Measurements from ENCODE around the gene DGKZ.
"Not testable (repeated sequence)": the region's sequence is repeated elsewhere in the genome, so short reads cannot be mapped to it uniquely, and the experiment has no call there.

The DGKZ gene, protein sequence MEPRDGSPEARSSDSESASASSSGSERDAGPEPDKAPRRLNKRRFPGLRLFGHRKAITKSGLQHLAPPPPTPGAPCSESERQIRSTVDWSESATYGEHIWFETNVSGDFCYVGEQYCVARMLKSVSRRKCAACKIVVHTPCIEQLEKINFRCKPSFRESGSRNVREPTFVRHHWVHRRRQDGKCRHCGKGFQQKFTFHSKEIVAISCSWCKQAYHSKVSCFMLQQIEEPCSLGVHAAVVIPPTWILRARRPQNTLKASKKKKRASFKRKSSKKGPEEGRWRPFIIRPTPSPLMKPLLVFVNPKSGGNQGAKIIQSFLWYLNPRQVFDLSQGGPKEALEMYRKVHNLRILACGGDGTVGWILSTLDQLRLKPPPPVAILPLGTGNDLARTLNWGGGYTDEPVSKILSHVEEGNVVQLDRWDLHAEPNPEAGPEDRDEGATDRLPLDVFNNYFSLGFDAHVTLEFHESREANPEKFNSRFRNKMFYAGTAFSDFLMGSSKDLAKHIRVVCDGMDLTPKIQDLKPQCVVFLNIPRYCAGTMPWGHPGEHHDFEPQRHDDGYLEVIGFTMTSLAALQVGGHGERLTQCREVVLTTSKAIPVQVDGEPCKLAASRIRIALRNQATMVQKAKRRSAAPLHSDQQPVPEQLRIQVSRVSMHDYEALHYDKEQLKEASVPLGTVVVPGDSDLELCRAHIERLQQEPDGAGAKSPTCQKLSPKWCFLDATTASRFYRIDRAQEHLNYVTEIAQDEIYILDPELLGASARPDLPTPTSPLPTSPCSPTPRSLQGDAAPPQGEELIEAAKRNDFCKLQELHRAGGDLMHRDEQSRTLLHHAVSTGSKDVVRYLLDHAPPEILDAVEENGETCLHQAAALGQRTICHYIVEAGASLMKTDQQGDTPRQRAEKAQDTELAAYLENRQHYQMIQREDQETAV

DNA sequence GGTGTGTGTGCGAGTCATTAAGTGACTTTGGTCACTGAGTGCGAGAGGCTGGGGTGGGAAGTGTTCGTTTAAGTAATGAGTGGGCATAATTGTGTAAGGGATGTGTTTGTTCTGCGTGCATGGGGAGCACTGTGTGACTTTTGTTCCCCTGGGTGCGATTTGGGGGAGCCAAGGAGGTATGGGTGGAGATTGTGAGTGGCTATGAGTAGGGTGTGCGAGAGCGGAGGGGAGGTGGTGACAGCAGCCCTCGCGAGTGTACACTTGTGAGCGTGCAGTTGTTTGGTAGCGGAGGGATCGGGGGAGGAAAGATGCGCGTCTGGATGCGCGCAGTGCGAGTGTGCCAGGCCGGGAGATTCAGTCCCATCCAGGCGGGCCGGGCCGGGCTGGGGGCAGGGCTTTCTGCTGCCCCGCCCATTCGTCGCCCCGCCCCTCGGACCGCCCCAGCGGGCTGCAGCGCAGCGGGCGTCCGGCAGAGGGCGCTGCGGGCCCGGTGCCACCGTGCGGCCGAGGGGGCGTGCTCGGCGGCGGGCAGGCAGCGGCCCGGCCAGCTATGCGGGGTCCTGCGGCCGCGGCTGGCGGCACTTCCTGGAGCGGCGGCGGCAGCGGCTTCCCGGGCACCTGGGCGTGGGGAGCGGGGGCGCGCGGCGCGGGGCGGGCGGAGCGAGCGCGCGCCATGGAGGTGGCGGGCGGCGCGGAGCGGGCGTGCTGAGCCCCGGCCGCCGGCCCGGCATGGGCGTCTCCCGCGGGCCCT lies at the start of gene DGKZ:
Gene DGKZ (plus strand): TSS at position 578 of the 751 bp plus-strand sequence. CDS start 197 bp downstream, outside the sequence.
- Histone ChIP-seq H3K36me3 (ENCODE audit: control insufficient read depth in 1 of 2, insufficient read depth in 2 of 2, low read length in 2 of 2) (no peaks in the 10 kb centered on the region), H3K4me3 (ENCODE audit: low read depth in 1 of 2, low read length in 2 of 2) (peak within 1 kb of the TSS; percentile 57 to 79), H3K27me3 (ENCODE audit: low read depth, low read length) (no peaks in the 10 kb centered on the region), H3K9me3 (ENCODE audit: control insufficient read depth in 1 of 2, low read length in 2 of 2) (no peaks in the 10 kb centered on the region), H3K27ac (ENCODE audit: low read length) (peak within 1 kb of the TSS; percentile 67), H3K4me1 (ENCODE audit: control insufficient read depth in 1 of 2, insufficient read depth in 2 of 2, low read length in 2 of 2) (peaks cover 5 to 28% of the 10 kb centered on the region in 2 donors)

DNA sequence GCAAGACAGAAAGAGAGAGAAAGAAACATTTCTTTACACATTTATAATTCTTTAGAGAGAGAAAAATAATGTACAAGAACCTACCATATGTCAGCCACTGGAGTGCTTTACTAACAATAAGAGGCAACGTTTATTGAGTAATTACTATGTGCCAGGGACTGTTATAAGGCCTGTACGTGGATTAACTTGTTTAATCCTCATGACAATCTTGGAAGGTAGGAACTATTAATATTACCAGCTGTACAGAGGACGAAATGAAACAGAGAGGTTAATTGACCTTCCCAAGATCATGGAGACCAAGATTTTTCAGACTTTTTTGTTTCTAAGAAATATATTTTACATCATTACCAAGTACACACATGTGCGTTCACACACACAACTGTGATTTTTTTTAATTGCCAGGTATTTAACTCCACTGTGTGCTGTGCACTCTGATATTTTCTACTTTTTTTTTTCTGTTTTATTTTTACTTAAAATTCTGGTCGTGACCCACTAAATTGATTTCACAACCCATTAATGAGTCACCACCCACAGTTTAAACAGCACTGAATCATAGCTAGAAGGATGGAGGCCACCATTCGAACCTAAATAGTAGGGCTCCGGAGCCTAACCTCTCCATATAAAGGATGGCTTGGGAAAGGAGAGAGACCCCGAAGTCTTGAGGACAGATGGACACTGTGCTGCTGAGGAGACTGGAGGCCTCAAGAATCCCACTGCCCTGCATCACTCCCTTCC lies 48.4 kb upstream of the DGKZ start:
- Histone ChIP-seq H3K4me3 (ENCODE audit: low read depth in 1 of 2, low read length in 2 of 2) (no peak overlapping the region), H3K9me3 (ENCODE audit: control insufficient read depth in 1 of 2, low read length in 2 of 2) (no peaks in the 10 kb centered on the region), H3K4me1 (ENCODE audit: control insufficient read depth in 1 of 2, insufficient read depth in 2 of 2, low read length in 2 of 2) (peaks cover 0 to 21% of the 10 kb centered on the region in 2 donors), H3K27ac (ENCODE audit: low read length) (no peak overlapping the region), H3K36me3 (ENCODE audit: control insufficient read depth in 1 of 2, insufficient read depth in 2 of 2, low read length in 2 of 2) (no peaks in the 10 kb centered on the region), H3K27me3 (ENCODE audit: low read depth, low read length) (no peaks in the 10 kb centered on the region)

DNA sequence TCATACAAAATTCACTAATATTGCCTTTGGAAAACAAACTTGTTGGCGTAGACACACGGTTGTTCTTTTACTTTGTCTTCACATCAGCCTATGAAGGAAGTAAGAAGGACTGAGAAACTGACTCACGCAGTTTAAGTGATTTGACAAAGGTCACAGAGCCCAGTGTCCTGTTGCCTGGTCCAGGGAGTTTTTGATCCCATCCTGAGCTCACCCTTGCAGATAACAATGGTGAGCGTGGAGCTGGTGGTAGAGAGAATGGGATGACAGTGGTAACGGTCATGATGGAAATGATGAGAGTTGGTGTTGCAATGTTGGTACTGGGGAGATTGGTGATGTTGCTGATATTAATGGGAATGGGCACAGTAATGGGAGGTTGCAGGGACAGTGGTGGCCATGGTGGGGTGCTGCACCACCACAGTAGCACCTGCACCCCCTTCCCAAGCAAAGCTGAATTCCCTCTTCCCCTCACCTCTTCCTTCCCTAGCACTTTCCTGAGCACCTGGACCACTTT lies 47.8 kb upstream of the DGKZ start:
- Histone ChIP-seq H3K27me3 (ENCODE audit: low read depth, low read length) (no peaks in the 10 kb centered on the region), H3K4me1 (ENCODE audit: control insufficient read depth in 1 of 2, insufficient read depth in 2 of 2, low read length in 2 of 2) (peaks cover 0 to 21% of the 10 kb centered on the region in 2 donors), H3K36me3 (ENCODE audit: control insufficient read depth in 1 of 2, insufficient read depth in 2 of 2, low read length in 2 of 2) (no peaks in the 10 kb centered on the region), H3K4me3 (ENCODE audit: low read depth in 1 of 2, low read length in 2 of 2) (no peak overlapping the region), H3K27ac (ENCODE audit: low read length) (peak overlapping the region; percentile 23), H3K9me3 (ENCODE audit: control insufficient read depth in 1 of 2, low read length in 2 of 2) (no peaks in the 10 kb centered on the region)

DNA sequence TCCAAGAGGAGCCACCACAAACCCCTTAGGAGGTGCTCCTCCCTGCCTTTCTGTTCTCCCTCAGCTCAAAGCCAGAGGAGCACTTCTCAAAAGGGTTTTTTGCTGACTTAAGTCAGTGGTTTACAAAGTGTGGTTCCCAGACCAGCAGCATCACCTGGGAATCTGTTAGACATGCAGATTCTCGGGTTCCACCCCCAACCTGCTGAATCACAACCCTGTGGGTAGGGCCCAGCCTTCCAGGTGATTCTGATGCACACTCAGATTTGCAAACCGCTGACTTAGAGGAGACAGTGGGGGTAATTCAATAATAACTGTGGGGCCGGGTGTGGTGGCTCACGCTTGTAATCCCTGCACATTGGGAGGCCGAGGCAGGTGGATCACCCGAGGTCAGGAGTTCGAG lies 47.0 kb upstream of the DGKZ start:
- Histone ChIP-seq H3K36me3 (ENCODE audit: control insufficient read depth in 1 of 2, insufficient read depth in 2 of 2, low read length in 2 of 2) (no peaks in the 10 kb centered on the region), H3K9me3 (ENCODE audit: control insufficient read depth in 1 of 2, low read length in 2 of 2) (no peaks in the 10 kb centered on the region), H3K4me3 (ENCODE audit: low read depth in 1 of 2, low read length in 2 of 2) (no peak overlapping the region), H3K4me1 (ENCODE audit: control insufficient read depth in 1 of 2, insufficient read depth in 2 of 2, low read length in 2 of 2) (peaks cover 0 to 15% of the 10 kb centered on the region in 2 donors), H3K27me3 (ENCODE audit: low read depth, low read length) (no peaks in the 10 kb centered on the region), H3K27ac (ENCODE audit: low read length) (no peak overlapping the region)

DNA sequence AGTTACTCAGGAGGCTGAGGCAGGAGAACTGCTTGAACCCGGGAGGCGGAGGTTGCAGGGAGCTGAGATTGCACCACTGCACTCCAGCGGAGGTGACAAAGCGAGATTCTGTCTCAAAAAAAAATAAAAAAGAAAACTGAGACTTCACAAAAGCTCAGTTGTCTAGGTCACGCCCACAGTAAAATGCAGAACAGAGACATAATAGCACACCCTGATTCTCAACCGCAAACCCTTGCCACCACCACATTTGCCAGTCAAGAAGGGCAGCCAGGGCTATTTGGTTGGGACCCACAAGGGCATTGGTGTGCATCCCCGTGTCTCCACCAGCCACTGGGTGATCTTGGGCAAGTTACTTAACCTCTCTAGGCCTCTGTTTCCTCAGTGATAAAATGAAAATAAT lies 44.4 kb upstream of the DGKZ start:
- no peaks in the 10 kb centered on the region for H3K36me3 ChIP-seq (ENCODE audit: control insufficient read depth in 1 of 2, insufficient read depth in 2 of 2, low read length in 2 of 2)
- no peaks in the 10 kb centered on the region for H3K9me3 ChIP-seq (ENCODE audit: control insufficient read depth in 1 of 2, low read length in 2 of 2)
- no peaks in the 10 kb centered on the region for H3K27me3 ChIP-seq (ENCODE audit: low read depth, low read length)
- no peak overlapping the region for H3K4me3 ChIP-seq (ENCODE audit: low read depth in 1 of 2, low read length in 2 of 2)
- H3K4me1 ChIP-seq (ENCODE audit: control insufficient read depth in 1 of 2, insufficient read depth in 2 of 2, low read length in 2 of 2): no peaks in the 10 kb centered on the region
- no peak overlapping the region for H3K27ac ChIP-seq (ENCODE audit: low read length)

DNA sequence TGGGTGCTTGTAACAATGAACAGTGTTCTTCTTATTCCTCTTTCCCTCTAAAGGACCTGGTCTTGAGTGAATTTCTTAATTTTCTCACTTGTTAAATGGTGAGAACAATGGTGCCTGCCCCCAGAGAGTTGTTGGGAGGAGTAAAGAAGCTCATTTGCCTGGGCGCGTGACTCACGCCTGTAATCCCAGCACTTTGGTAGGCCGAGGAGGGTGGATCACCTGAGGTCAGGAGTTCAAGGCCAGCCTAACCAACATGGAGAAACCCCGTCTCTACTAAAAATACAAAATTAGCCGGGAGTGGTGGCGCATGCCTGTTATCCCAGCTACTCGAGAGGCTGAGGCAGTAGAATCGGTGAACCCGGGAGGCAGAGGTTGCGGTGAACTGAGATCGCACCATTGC lies 43.2 kb upstream of the DGKZ start:
- H3K9me3 ChIP-seq (ENCODE audit: control insufficient read depth in 1 of 2, low read length in 2 of 2); H3K4me3 ChIP-seq (ENCODE audit: low read depth in 1 of 2, low read length in 2 of 2); H3K27me3 ChIP-seq (ENCODE audit: low read depth, low read length); H3K4me1 ChIP-seq (ENCODE audit: control insufficient read depth in 1 of 2, insufficient read depth in 2 of 2, low read length in 2 of 2); H3K36me3 ChIP-seq (ENCODE audit: control insufficient read depth in 1 of 2, insufficient read depth in 2 of 2, low read length in 2 of 2); H3K27ac ChIP-seq (ENCODE audit: low read length): not testable (repeated sequence)

DNA sequence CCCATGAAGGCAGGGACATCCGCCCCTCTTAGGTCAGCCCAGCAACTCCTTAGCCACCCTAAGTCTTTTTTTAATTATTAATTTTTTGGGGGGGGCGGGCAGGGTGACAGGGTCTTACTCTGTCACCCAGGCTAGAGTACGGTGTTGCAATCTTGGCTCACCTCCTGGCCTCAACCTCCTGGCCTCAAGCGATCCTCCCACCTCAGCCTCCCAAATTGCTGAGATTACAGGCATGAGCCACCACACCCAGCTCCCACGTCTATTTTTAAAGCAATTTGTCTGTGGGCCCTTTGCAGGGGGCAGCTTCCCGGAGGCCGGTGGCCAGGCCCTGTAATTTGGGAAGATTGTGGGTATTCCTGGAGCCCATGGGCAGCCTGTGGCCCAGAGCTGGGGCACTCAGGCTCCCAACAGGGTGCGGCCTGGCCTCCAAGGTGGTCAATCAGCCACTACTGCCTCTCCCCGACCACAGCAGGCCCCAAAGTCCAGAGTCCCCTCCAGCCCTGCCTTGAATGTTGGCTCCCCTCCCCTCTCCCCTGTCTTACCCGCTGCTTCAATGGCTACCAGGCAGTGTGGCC lies 42.6 kb upstream of the DGKZ start:
- Histone ChIP-seq H3K4me1 (ENCODE audit: control insufficient read depth in 1 of 2, insufficient read depth in 2 of 2, low read length in 2 of 2) (peaks cover 0 to 5% of the 10 kb centered on the region in 2 donors), H3K36me3 (ENCODE audit: control insufficient read depth in 1 of 2, insufficient read depth in 2 of 2, low read length in 2 of 2) (no peaks in the 10 kb centered on the region)

DNA sequence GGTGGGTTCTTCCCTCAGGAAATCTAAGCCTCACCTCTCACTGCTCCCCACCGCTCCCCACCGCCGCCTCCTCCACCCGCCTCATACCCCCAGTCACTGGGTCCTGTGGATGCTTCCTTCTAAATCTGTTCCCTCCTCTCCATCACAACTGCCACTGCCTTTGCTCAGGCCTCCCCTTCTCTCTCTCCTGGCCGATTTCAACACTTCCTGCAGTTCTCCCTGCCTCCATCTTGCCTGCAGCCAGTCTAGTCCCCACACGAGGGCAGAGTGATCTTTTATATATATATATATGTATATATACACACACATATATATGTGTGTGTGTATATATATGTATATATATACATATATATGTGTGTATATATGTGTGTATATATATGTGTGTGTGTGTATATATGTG lies 42.0 kb upstream of the DGKZ start:
- no peak overlapping the region for H3K4me3 ChIP-seq (ENCODE audit: low read depth in 1 of 2, low read length in 2 of 2)
- no peaks in the 10 kb centered on the region for H3K9me3 ChIP-seq (ENCODE audit: control insufficient read depth in 1 of 2, low read length in 2 of 2)
- peaks cover 0 to 5% of the 10 kb centered on the region in 2 donors for H3K4me1 ChIP-seq (ENCODE audit: control insufficient read depth in 1 of 2, insufficient read depth in 2 of 2, low read length in 2 of 2)
- no peaks in the 10 kb centered on the region for H3K27me3 ChIP-seq (ENCODE audit: low read depth, low read length)
- H3K27ac ChIP-seq (ENCODE audit: low read length): no peak overlapping the region
- H3K36me3 ChIP-seq (ENCODE audit: control insufficient read depth in 1 of 2, insufficient read depth in 2 of 2, low read length in 2 of 2): no peaks in the 10 kb centered on the region

More for the DNA sequence above, 42.6 kb upstream of the DGKZ start:
- H3K27ac ChIP-seq (ENCODE audit: low read length): no peak overlapping the region
- H3K4me3 ChIP-seq (ENCODE audit: low read depth in 1 of 2, low read length in 2 of 2): no peak overlapping the region
- no peaks in the 10 kb centered on the region for H3K27me3 ChIP-seq (ENCODE audit: low read depth, low read length)
- no peaks in the 10 kb centered on the region for H3K9me3 ChIP-seq (ENCODE audit: control insufficient read depth in 1 of 2, low read length in 2 of 2)

DNA sequence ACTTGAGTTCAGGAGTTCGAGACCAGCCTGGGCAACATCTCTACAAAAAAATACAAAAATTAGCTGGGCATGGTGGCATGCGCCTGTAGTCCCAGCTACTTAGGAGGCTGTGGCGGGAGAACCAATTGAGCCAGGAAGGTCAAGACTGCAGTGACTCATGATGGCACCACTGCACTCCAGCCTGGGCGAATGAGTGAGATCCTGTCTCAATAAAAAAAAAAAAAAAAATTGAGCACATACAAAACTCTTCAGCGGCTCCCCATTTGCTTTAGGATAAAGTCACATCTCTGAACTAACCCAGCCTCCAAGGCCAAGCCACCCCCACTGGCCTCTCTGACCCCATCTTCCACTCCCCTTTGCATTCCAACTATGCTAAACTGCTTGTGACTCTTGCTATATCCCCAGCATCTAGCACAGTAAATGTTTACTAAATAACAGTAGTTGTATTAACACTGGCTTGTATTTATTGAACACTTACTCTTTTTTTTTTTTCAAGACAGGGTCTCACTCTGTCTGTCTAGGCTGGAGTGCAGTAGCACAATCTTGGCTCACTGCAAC lies 40.9 kb upstream of the DGKZ start:
- Histone ChIP-seq H3K9me3 (ENCODE audit: control insufficient read depth in 1 of 2, low read length in 2 of 2) (no peaks in the 10 kb centered on the region), H3K27me3 (ENCODE audit: low read depth, low read length) (no peaks in the 10 kb centered on the region), H3K27ac (ENCODE audit: low read length) (no peak overlapping the region), H3K4me3 (ENCODE audit: low read depth in 1 of 2, low read length in 2 of 2) (no peak overlapping the region), H3K4me1 (ENCODE audit: control insufficient read depth in 1 of 2, insufficient read depth in 2 of 2, low read length in 2 of 2) (peaks cover 0 to 5% of the 10 kb centered on the region in 2 donors), H3K36me3 (ENCODE audit: control insufficient read depth in 1 of 2, insufficient read depth in 2 of 2, low read length in 2 of 2) (no peaks in the 10 kb centered on the region)

DNA sequence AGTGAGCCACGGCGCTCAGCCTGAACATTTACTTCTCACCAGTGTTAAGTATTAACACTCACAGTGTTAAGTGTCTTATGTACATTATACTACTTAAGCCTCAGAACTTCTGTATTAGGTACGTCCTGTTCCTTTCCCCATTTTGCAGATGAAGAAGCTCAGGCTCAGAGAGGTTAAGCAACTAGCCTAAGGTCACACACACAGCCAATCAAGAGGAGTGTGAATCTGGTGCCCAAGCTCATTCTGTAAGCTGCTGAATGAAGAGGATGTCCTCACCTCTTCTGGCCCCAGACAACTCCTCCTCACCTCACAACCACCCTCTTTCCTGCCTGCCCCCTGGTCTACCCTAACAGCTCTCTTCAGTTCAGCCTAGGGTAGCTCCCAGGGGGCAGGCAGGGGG lies 39.9 kb upstream of the DGKZ start:
- no peaks in the 10 kb centered on the region for H3K27me3 ChIP-seq (ENCODE audit: low read depth, low read length)
- no peaks in the 10 kb centered on the region for H3K9me3 ChIP-seq (ENCODE audit: control insufficient read depth in 1 of 2, low read length in 2 of 2)
- H3K36me3 ChIP-seq (ENCODE audit: control insufficient read depth in 1 of 2, insufficient read depth in 2 of 2, low read length in 2 of 2): peaks cover 0 to 6% of the 10 kb centered on the region in 2 donors
- H3K27ac ChIP-seq (ENCODE audit: low read length): no peak overlapping the region
- peaks cover 0 to 5% of the 10 kb centered on the region in 2 donors for H3K4me1 ChIP-seq (ENCODE audit: control insufficient read depth in 1 of 2, insufficient read depth in 2 of 2, low read length in 2 of 2)
- no peak overlapping the region for H3K4me3 ChIP-seq (ENCODE audit: low read depth in 1 of 2, low read length in 2 of 2)
